ENCODE data around the gene AKR1C2. TPM values are rescaled to one million over a fixed set of nuclear protein-coding genes. Genes with fewer than 3 reads are reported as not detected.

AKR1C2 gene
- total and polyA plus RNA-seq, 2 donors from 2014 or later: 11.8 to 16.3 TPM

- Histone ChIP-seq H3K9ac (ENCODE audit: low read length in 3 of 3) (no peak overlapping the region), H3K27ac (ENCODE audit: low read depth in 2 of 2, low read length in 2 of 2) (no peak overlapping the region), H3K36me3 (ENCODE audit: control insufficient read depth in 2 of 3, insufficient read depth in 3 of 3, low read length in 3 of 3) (no peaks in the 10 kb centered on the region), H3K9me3 (ENCODE audit: control insufficient read depth in 2 of 3, insufficient read depth in 1 of 3, low read length in 3 of 3) (peaks cover 0 to 3% (median 0%) of the 10 kb centered on the region in 3 donors), H3K4me1 (ENCODE audit: control insufficient read depth in 2 of 3, insufficient read depth in 2 of 3, low read depth in 1 of 3, low read length in 3 of 3) (peaks cover 0 to 10% (median 3%) of the 10 kb centered on the region in 3 donors), H3K4me3 (ENCODE audit: low read length in 3 of 3) (no peak overlapping the region), H3K27me3 (ENCODE audit: control insufficient read depth, insufficient read depth, low read length) (no peaks in the 10 kb centered on the region)
- FAIRE-seq (no peak), DNase-seq (no peak)
- TF ChIP-seq CTCF (IDR thresholded peaks at IDR 0.05; ENCODE audit: borderline replicate concordance, extremely low read depth, insufficient read depth): no peak
- intact Hi-C loops (cut with DNase I): no loop called here
Measured at GRCh38 chr10:5038733-5039132, 35.1 kb upstream of the AKR1C2 start.

- Histone ChIP-seq H3K36me3 (ENCODE audit: control insufficient read depth in 2 of 3, insufficient read depth in 3 of 3, low read length in 3 of 3) (no peaks in the 10 kb centered on the region), H3K9me3 (ENCODE audit: control insufficient read depth in 2 of 3, insufficient read depth in 1 of 3, low read length in 3 of 3) (peaks cover 0 to 3% (median 0%) of the 10 kb centered on the region in 3 donors), H3K4me1 (ENCODE audit: control insufficient read depth in 2 of 3, insufficient read depth in 2 of 3, low read depth in 1 of 3, low read length in 3 of 3) (peaks cover 0 to 10% (median 0%) of the 10 kb centered on the region in 3 donors), H3K9ac (ENCODE audit: low read length in 3 of 3) (no peak overlapping the region), H3K27ac (ENCODE audit: low read depth in 2 of 2, low read length in 2 of 2) (no peak overlapping the region), H3K27me3 (ENCODE audit: control insufficient read depth, insufficient read depth, low read length) (no peaks in the 10 kb centered on the region), H3K4me3 (ENCODE audit: low read length in 3 of 3) (no peak overlapping the region)
- TF ChIP-seq CTCF (IDR thresholded peaks at IDR 0.05; ENCODE audit: borderline replicate concordance, extremely low read depth, insufficient read depth): no peak
- intact Hi-C loops (cut with DNase I): no loop called here
- no peak for DNase-seq
- no peak for FAIRE-seq
Measured at GRCh38 chr10:5038101-5038500, 34.4 kb upstream of the AKR1C2 start.

GRCh38 chr10:5036511-5036910 is 32.9 kb upstream of the AKR1C2 start:
- Histone ChIP-seq H3K9me3 (ENCODE audit: control insufficient read depth in 2 of 3, insufficient read depth in 1 of 3, low read length in 3 of 3) (peaks cover 0 to 3% (median 0%) of the 10 kb centered on the region in 3 donors), H3K27me3 (ENCODE audit: control insufficient read depth, insufficient read depth, low read length) (no peaks in the 10 kb centered on the region), H3K4me1 (ENCODE audit: control insufficient read depth in 2 of 3, insufficient read depth in 2 of 3, low read depth in 1 of 3, low read length in 3 of 3) (peaks cover 0 to 10% (median 0%) of the 10 kb centered on the region in 3 donors), H3K9ac (ENCODE audit: low read length in 3 of 3) (no peak overlapping the region), H3K4me3 (ENCODE audit: low read length in 3 of 3) (no peak overlapping the region), H3K27ac (ENCODE audit: low read depth in 2 of 2, low read length in 2 of 2) (no peak overlapping the region), H3K36me3 (ENCODE audit: control insufficient read depth in 2 of 3, insufficient read depth in 3 of 3, low read length in 3 of 3) (no peaks in the 10 kb centered on the region)
- DNase-seq (no peak), FAIRE-seq (no peak)
- intact Hi-C loops (cut with DNase I): no loop called here
- no peak for TF ChIP-seq CTCF (IDR thresholded peaks at IDR 0.05; ENCODE audit: borderline replicate concordance, extremely low read depth, insufficient read depth)

DNA sequence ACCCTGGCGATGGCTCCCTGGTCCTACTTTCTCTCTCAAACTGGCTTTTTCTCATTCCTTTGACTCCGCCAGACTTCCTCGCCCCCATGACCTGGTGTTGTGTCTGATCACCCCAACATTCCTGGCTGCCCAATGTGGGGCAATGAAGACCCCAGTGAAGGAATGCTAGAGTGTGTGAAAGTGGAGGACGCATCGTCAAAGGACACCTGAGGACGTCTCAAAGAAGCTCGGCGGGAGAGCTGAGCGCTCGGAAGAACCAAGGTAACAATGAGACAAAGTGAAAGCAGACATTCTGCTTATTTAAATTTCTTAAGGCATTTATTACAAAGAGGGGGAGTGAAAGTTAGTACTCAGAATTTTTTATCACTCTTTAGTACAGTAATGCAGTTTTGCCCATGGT is 31.7 kb upstream of the AKR1C2 start:
- Histone ChIP-seq H3K27me3 (ENCODE audit: control insufficient read depth, insufficient read depth, low read length) (no peaks in the 10 kb centered on the region), H3K9me3 (ENCODE audit: control insufficient read depth in 2 of 3, insufficient read depth in 1 of 3, low read length in 3 of 3) (peaks cover 0 to 12% (median 0%) of the 10 kb centered on the region in 3 donors), H3K36me3 (ENCODE audit: control insufficient read depth in 2 of 3, insufficient read depth in 3 of 3, low read length in 3 of 3) (no peaks in the 10 kb centered on the region), H3K27ac (ENCODE audit: low read depth in 2 of 2, low read length in 2 of 2) (no peak overlapping the region), H3K4me3 (ENCODE audit: low read length in 3 of 3) (no peak overlapping the region), H3K4me1 (ENCODE audit: control insufficient read depth in 2 of 3, insufficient read depth in 2 of 3, low read depth in 1 of 3, low read length in 3 of 3) (no peaks in the 10 kb centered on the region), H3K9ac (ENCODE audit: low read length in 3 of 3) (no peak overlapping the region)
- intact Hi-C loops (cut with DNase I): no loop called here
- FAIRE-seq: no peak
- no peak for DNase-seq
- TF ChIP-seq CTCF (IDR thresholded peaks at IDR 0.05; ENCODE audit: borderline replicate concordance, extremely low read depth, insufficient read depth): no peak

Measured in kidney (tissue), 14 donors.